Measurements from ENCODE around the gene LRRC51. TPM values are rescaled to one million over a fixed set of nuclear protein-coding genes. Genes with fewer than 3 reads are reported as not detected.
"Not testable (repeated sequence)": the region's sequence is repeated elsewhere in the genome, so short reads cannot be mapped to it uniquely, and the experiment has no call there.

The LRRC51 gene
- polyA plus RNA-seq, 3 donors: 1.3 to 1.9 (median 1.6) TPM

DNA sequence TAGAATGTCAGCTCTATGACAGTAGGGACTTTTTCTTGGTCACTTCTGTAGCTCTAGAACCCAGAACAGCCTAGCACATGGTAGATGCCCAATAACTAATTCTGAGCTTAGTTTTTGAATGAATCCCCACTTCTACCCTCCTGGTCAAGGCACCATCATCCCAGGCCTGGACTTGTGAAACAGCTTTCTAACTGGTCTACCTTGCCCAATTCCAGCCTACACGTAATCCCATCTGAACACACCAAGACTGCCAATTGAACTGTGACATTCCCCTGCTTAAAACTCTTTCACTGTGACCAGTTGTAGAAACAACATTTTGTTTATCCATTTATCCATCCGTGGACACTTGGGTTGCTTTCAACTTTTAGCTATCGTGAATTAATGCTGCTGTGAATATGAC lies 48.7 kb downstream of the LRRC51 start:
- H3K4me1 Mint-ChIP-seq: peaks cover 61% of the 10 kb centered on the region
- intact Hi-C loops (cut with micrococcal nuclease): no loop called here
- Histone ChIP-seq H3K4me1 (ENCODE audit: control insufficient read depth in 1 of 2, insufficient read depth in 2 of 2, low read length in 2 of 2) (peaks cover 52 to 56% of the 10 kb centered on the region in 2 donors), H2AFZ (ENCODE audit: insufficient read depth, low read depth, low read length, poor library complexity, severe bottlenecking) (no peak overlapping the region), H3K4me2 (replicated peaks; ENCODE audit: extremely low read depth, low read length, poor library complexity, severe bottlenecking) (no peak overlapping the region), H3K4me3 (replicated peaks in 1 of 3; ENCODE audit: low read depth in 2 of 3, low read length in 3 of 3) (no peak overlapping the region), H3K36me3 (replicated peaks in 1 of 2; ENCODE audit: control insufficient read depth in 1 of 2, insufficient read depth in 2 of 2, low read length in 2 of 2) (no peaks in the 10 kb centered on the region), H3K79me2 (ENCODE audit: insufficient read depth, low read length) (no peaks in the 10 kb centered on the region), H3K27ac (ENCODE audit: low read depth in 1 of 2, low read length in 2 of 2) (no peak overlapping the region), H3K27me3 (ENCODE audit: control insufficient read depth in 2 of 2, insufficient read depth in 2 of 2, low read length in 2 of 2) (no peaks in the 10 kb centered on the region), H4K20me1 (ENCODE audit: insufficient read depth, low read length) (no peaks in the 10 kb centered on the region), H3K9me3 (replicated peaks in 1 of 2; ENCODE audit: control insufficient read depth in 1 of 2, insufficient read depth in 1 of 2, low read length in 2 of 2) (peaks cover 3 to 5% of the 10 kb centered on the region in 2 donors), H3K9ac (ENCODE audit: insufficient read depth, low read length, poor library complexity, severe bottlenecking) (no peak overlapping the region)
- peaks cover 9 to 20% (median 15%) of the 10 kb centered on the region in 7 donors for H3K9me3 Mint-ChIP-seq
- no peak for TF ChIP-seq CTCF (IDR thresholded peaks at IDR 0.05)
- WGBS (ENCODE audit: insufficient coverage): 86% methylated on average over 1 of the region's 3 CpGs
- peaks cover 12 to 16% of the 10 kb centered on the region in 2 donors for H3K36me3 Mint-ChIP-seq
- H3K27ac Mint-ChIP-seq: peak overlapping the region in 1 of 7 donors; percentile 30
- H3K4me3 Mint-ChIP-seq: no peak overlapping the region
- peaks cover 0 to 2% (median 2%) of the 10 kb centered on the region in 3 donors for H3K27me3 Mint-ChIP-seq (ENCODE audit: low read depth in 3 of 3)
- DNase-seq: no peak

GRCh38 chr11:72132646-72133045 lies 52.0 kb downstream of the LRRC51 start:
- peak overlapping the region; percentile 85 to 92 for H3K27ac ChIP-seq (ENCODE audit: low read depth in 1 of 2, low read length in 2 of 2)

DNA sequence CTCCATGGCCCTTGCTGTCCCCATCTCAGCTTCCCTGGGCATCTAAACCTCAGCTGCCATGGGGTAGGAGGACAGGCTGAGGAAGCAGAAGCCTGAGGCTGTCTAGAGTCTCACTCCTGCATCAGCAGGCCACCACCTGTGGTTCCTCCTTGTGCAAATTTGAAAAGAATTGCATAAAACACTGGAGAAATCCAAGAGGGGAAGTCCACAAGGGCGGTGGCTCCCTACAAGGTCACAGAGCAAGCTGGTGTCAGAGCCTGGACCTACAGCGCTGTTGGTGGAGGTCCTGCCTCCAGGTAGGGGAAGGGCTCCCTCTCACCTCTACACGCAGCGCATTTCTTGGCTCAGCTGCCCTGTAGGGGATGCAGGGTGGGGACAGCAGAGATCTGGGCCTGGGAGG lies 54.8 kb downstream of the LRRC51 start, which contains the start of gene FOLR3:
Gene FOLR3 (plus strand): TSS at position 253 of the 400 bp plus-strand sequence. CDS start 228 bp downstream, outside the sequence.
- H3K9me3 Mint-ChIP-seq; H3K27me3 ChIP-seq (ENCODE audit: control insufficient read depth in 2 of 2, insufficient read depth in 2 of 2, low read length in 2 of 2); H3K27me3 Mint-ChIP-seq (ENCODE audit: low read depth in 3 of 3); H2AFZ ChIP-seq (ENCODE audit: insufficient read depth, low read depth, low read length, poor library complexity, severe bottlenecking); intact Hi-C loops (cut with micrococcal nuclease); H3K9me3 ChIP-seq (replicated peaks in 1 of 2; ENCODE audit: control insufficient read depth in 1 of 2, insufficient read depth in 1 of 2, low read length in 2 of 2); H4K20me1 ChIP-seq (ENCODE audit: insufficient read depth, low read length): not testable (repeated sequence)
- peaks cover 25% of the 10 kb centered on the region in 2 donors for H3K36me3 ChIP-seq (replicated peaks in 1 of 2; ENCODE audit: control insufficient read depth in 1 of 2, insufficient read depth in 2 of 2, low read length in 2 of 2)
- H3K27ac ChIP-seq (ENCODE audit: low read depth in 1 of 2, low read length in 2 of 2): peak within 1 kb of the TSS; percentile 88 to 92
- peak within 1 kb of the TSS; percentile 91 to 98 (median 97) for H3K27ac Mint-ChIP-seq
- H3K4me3 ChIP-seq (replicated peaks in 1 of 3; ENCODE audit: low read depth in 2 of 3, low read length in 3 of 3): peak within 1 kb of the TSS; percentile 39 to 74 (median 57)
- H3K4me1 ChIP-seq (ENCODE audit: control insufficient read depth in 1 of 2, insufficient read depth in 2 of 2, low read length in 2 of 2): peaks cover 100% of the 10 kb centered on the region in 2 donors
- peak within 1 kb of the TSS; percentile 70 to 95 for H3K4me3 Mint-ChIP-seq
- H3K36me3 Mint-ChIP-seq: peaks cover 24 to 48% of the 10 kb centered on the region in 2 donors
- peaks cover 50% of the 10 kb centered on the region for H3K79me2 ChIP-seq (ENCODE audit: insufficient read depth, low read length)
- peak within 1 kb of the TSS; percentile 61 for H3K9ac ChIP-seq (ENCODE audit: insufficient read depth, low read length, poor library complexity, severe bottlenecking)
- peaks cover 92% of the 10 kb centered on the region for H3K4me1 Mint-ChIP-seq
- H3K4me2 ChIP-seq (replicated peaks; ENCODE audit: extremely low read depth, low read length, poor library complexity, severe bottlenecking): peak within 1 kb of the TSS; percentile 76
- peak; percentile 35 to 72 (median 58) for DNase-seq
- WGBS (ENCODE audit: insufficient coverage): 0% methylated on average over 1 of the region's 4 CpGs

More at GRCh38 chr11:72132646-72133045, 52.0 kb downstream of the LRRC51 start:
- peak overlapping the region; percentile 89 to 99 (median 97) for H3K27ac Mint-ChIP-seq
- peaks cover 84% of the 10 kb centered on the region for H3K4me1 Mint-ChIP-seq
- no peak for TF ChIP-seq CTCF (IDR thresholded peaks at IDR 0.05)
- peak overlapping the region; percentile 39 to 78 for H3K4me3 Mint-ChIP-seq
- intact Hi-C loops (cut with micrococcal nuclease): no loop called here
- Histone ChIP-seq H3K9ac (ENCODE audit: insufficient read depth, low read length, poor library complexity, severe bottlenecking) (no peak overlapping the region), H2AFZ (ENCODE audit: insufficient read depth, low read depth, low read length, poor library complexity, severe bottlenecking) (no peak overlapping the region), H3K36me3 (replicated peaks in 1 of 2; ENCODE audit: control insufficient read depth in 1 of 2, insufficient read depth in 2 of 2, low read length in 2 of 2) (peaks cover 0 to under 1% of the 10 kb centered on the region in 2 donors), H4K20me1 (ENCODE audit: insufficient read depth, low read length) (no peaks in the 10 kb centered on the region), H3K4me2 (replicated peaks; ENCODE audit: extremely low read depth, low read length, poor library complexity, severe bottlenecking) (peak overlapping the region; percentile 58), H3K9me3 (replicated peaks in 1 of 2; ENCODE audit: control insufficient read depth in 1 of 2, insufficient read depth in 1 of 2, low read length in 2 of 2) (peaks cover 0 to 5% of the 10 kb centered on the region in 2 donors), H3K4me1 (ENCODE audit: control insufficient read depth in 1 of 2, insufficient read depth in 2 of 2, low read length in 2 of 2) (peaks cover 78 to 79% of the 10 kb centered on the region in 2 donors), H3K79me2 (ENCODE audit: insufficient read depth, low read length) (peaks cover 26% of the 10 kb centered on the region), H3K27me3 (ENCODE audit: control insufficient read depth in 2 of 2, insufficient read depth in 2 of 2, low read length in 2 of 2) (no peaks in the 10 kb centered on the region), H3K4me3 (replicated peaks in 1 of 3; ENCODE audit: low read depth in 2 of 3, low read length in 3 of 3) (peak overlapping the region in 2 of 3 experiments; percentile 16 to 69)
- WGBS (ENCODE audit: insufficient coverage): no CpG with 5 or more reads among the region's 2 CpGs
- H3K27me3 Mint-ChIP-seq (ENCODE audit: low read depth in 3 of 3): peaks cover 0 to 2% (median 2%) of the 10 kb centered on the region in 3 donors
- peak; percentile 34 to 74 (median 61) for DNase-seq
- peaks cover 18 to 31% of the 10 kb centered on the region in 2 donors for H3K36me3 Mint-ChIP-seq
- H3K9me3 Mint-ChIP-seq: peaks cover 2 to 15% (median 11%) of the 10 kb centered on the region in 7 donors

Data from CD14-positive monocyte (primary cell).